KMS-11 (cell line): ENCODE measurements around the gene AIFM1.

Experiments
- H2AFZ ChIP-seq: fragments of 200-600 bp; sonication (generic); 2 replicates; pipeline ENCODE4 v1.6.1; 2016; ENCODE audit warnings: antibody characterized with exemption, mixed run types, low read depth
- H3K27ac ChIP-seq: fragments of 200-600 bp; sonication (generic); 2 replicates; pipeline ENCODE4 v1.6.1; 2016; ENCODE audit warnings: mild to moderate bottlenecking, mixed run types
- H3K27me3 ChIP-seq: fragments of 200-600 bp; sonication (generic); 2 replicates; pipeline ENCODE4 v1.6.1; 2017; ENCODE audit warnings: mild to moderate bottlenecking, low read depth, mixed run types, moderate library complexity; ENCODE audit not compliant: insufficient read depth
- H3K36me3 ChIP-seq: fragments of 200-600 bp; sonication (generic); 2 replicates; pipeline ENCODE4 v1.6.1; 2017; ENCODE audit warnings: mild to moderate bottlenecking, mixed run types; ENCODE audit not compliant: insufficient read depth
- H3K4me1 ChIP-seq: fragments of 200-600 bp; sonication (generic); 2 replicates; pipeline ENCODE4 v1.6.1; 2016; ENCODE audit warnings: mild to moderate bottlenecking, low read depth, mixed run types; ENCODE audit not compliant: poor library complexity, severe bottlenecking
- H3K4me2 ChIP-seq: fragments of 200-600 bp; sonication (generic); 2 replicates; pipeline ENCODE4 v1.7.0; 2016; ENCODE audit warnings: mild to moderate bottlenecking, mixed run types
- H3K4me3 ChIP-seq: fragments of 200-600 bp; sonication (generic); IDR thresholded peaks from 2 replicates; pipeline ENCODE4 v1.6.1; 2017; ENCODE audit warnings: low read depth, low read length, mixed read lengths; ENCODE audit not compliant: insufficient read depth
- H3K79me2 ChIP-seq: fragments of 200-600 bp; sonication (generic); 2 replicates; pipeline ENCODE4 v1.6.1; 2016; ENCODE audit warnings: low read depth, mixed run types; ENCODE audit not compliant: insufficient read depth
- H3K9ac ChIP-seq: fragments of 200-600 bp; sonication (generic); 2 replicates; pipeline ENCODE4 v1.6.1; 2016; ENCODE audit warnings: mild to moderate bottlenecking, mixed run types
- H4K20me1 ChIP-seq: fragments of 200-600 bp; sonication (generic); 2 replicates; pipeline ENCODE4 v1.6.1; 2016; ENCODE audit warnings: mild to moderate bottlenecking, mixed run types; ENCODE audit not compliant: insufficient read depth
- TF ChIP-seq, protein P1 (sequence below): fragments of 200-600 bp; sonication (generic); conservative IDR thresholded peaks from 2 replicates; pipeline ENCODE4 v1.6.1; 2017; ENCODE audit warnings: low read depth, mild to moderate bottlenecking, antibody characterized with exemption, low read length, moderate library complexity, mixed read lengths

AIFM1 gene

DNA sequence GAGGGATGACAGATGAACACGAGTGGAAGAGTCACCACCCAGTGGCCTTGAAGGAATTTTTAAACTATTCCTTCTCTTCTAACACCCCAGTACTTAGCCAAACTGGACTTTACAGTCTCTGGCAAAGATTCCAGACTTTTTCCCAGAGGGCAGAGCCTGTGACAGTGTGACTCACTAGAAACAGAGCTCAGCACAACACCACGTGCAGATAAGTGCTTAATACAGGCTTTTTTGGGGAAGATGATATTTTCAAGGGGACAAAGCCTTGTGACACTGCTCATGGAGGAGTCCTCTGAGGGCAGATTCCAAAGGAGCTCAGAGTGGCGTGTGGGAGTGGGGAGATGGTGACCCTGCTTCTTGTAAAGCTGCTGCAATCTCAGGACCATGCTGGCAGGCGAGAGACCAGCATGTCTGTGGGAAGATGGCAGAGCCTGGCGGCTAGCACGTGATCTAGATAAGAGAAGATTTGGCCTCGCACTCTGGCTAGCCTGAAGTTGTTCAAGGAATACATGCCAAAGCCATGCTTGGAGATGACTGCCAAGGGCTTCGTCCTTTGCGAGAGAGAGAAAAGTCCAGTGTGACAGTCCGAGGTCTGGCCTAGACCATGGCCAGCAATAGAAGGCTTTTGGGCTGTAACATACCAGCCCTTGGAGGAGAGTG is 8.5 kb upstream of the AIFM1 start:
- Histone ChIP-seq H3K79me2 (no peaks in the 10 kb centered on the region), H3K36me3 (no peaks in the 10 kb centered on the region), H3K9ac (peak overlapping the region; percentile 37; the same call in 1 of the 2 replicates), H3K4me2 (peak overlapping the region; percentile 52), H2AFZ (peak overlapping the region; percentile 45), H3K4me3 (no peak overlapping the region), H3K27me3 (no peaks in the 10 kb centered on the region), H3K27ac (peak overlapping the region; percentile 92), H3K4me1 (peaks cover 70% of the 10 kb centered on the region), H4K20me1 (no peaks in the 10 kb centered on the region)
- TF ChIP-seq, protein P1, sequence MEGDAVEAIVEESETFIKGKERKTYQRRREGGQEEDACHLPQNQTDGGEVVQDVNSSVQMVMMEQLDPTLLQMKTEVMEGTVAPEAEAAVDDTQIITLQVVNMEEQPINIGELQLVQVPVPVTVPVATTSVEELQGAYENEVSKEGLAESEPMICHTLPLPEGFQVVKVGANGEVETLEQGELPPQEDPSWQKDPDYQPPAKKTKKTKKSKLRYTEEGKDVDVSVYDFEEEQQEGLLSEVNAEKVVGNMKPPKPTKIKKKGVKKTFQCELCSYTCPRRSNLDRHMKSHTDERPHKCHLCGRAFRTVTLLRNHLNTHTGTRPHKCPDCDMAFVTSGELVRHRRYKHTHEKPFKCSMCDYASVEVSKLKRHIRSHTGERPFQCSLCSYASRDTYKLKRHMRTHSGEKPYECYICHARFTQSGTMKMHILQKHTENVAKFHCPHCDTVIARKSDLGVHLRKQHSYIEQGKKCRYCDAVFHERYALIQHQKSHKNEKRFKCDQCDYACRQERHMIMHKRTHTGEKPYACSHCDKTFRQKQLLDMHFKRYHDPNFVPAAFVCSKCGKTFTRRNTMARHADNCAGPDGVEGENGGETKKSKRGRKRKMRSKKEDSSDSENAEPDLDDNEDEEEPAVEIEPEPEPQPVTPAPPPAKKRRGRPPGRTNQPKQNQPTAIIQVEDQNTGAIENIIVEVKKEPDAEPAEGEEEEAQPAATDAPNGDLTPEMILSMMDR = no peak

GRCh38 chrX:130173190-130173895 is 7.7 kb upstream of the AIFM1 start:
- TF ChIP-seq, protein P1 = no peak
- Histone ChIP-seq H2AFZ (peak overlapping the region; percentile 45), H3K4me3 (no peak overlapping the region), H3K36me3 (no peaks in the 10 kb centered on the region), H3K4me1 (peaks cover 72% of the 10 kb centered on the region), H3K9ac (peak overlapping the region; percentile 37; the same call in 1 of the 2 replicates), H3K27me3 (no peaks in the 10 kb centered on the region), H3K4me2 (peak overlapping the region; percentile 52), H4K20me1 (no peaks in the 10 kb centered on the region), H3K79me2 (no peaks in the 10 kb centered on the region), H3K27ac (peak overlapping the region; percentile 92)

DNA sequence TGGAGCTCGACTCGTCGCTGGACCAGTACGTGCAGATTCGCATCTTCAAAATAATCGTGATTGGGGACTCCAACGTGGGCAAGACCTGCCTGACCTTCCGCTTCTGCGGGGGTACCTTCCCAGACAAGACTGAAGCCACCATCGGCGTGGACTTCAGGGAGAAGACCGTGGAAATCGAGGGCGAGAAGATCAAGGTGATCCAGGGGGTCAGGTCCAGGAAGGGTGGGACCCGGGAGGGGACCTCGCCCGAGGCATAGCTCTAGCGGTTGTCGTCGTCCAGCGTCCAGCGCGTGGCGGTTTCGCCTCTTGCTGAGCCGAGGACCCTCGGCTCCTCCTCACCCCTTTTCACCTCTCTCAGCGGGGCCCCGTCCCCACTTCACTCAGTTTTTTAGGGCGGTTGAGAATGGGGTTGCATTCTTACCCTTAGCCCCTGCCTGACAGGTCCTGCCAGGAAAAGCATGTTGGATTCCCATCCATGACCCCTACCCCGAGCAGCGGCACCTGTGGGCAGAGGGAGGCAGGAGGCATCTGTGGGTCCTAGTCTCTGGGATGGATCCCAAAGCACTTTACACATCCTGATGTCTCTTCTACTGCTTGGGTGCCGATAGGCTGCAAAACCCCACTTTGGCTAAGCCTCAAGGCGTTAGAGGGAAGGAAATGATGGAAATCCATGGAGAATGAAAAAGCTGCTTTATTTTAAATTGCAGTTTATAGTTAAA is 6.6 kb upstream of the AIFM1 start:
- H2AFZ ChIP-seq = no peak overlapping the region; the same call in 1 of the 2 replicates
- TF ChIP-seq, protein P1 = no peak
- H3K79me2 ChIP-seq = no peaks in the 10 kb centered on the region
- H3K27ac ChIP-seq = peak overlapping the region; percentile 92
- H3K4me2 ChIP-seq = peak overlapping the region; percentile 52; the same call in 1 of the 2 replicates
- no peaks in the 10 kb centered on the region for H3K27me3 ChIP-seq
- no peak overlapping the region for H3K4me3 ChIP-seq
- H3K4me1 ChIP-seq = peaks cover 69% of the 10 kb centered on the region
- H4K20me1 ChIP-seq = no peaks in the 10 kb centered on the region
- H3K36me3 ChIP-seq = no peaks in the 10 kb centered on the region
- H3K9ac ChIP-seq = peak overlapping the region; percentile 37; the same call in 1 of the 2 replicates

- TF ChIP-seq, protein P1 = no peak
- Histone ChIP-seq H3K27me3 (no peaks in the 10 kb centered on the region), H3K27ac (peak within 1 kb of the TSS; percentile 92), H2AFZ (peak within 1 kb of the TSS; percentile 45; the same call in 1 of the 2 replicates), H3K36me3 (no peaks in the 10 kb centered on the region), H3K4me3 (no peak within 1 kb of the TSS), H3K9ac (peak within 1 kb of the TSS; percentile 37; the same call in 1 of the 2 replicates), H3K4me1 (peaks cover 67% of the 10 kb centered on the region), H4K20me1 (no peaks in the 10 kb centered on the region), H3K4me2 (peak within 1 kb of the TSS; percentile 52), H3K79me2 (no peaks in the 10 kb centered on the region)
These were observed 5.9 kb upstream of the AIFM1 start, which contains the start of gene RAB33A for GRCh38 chrX:130171446-130172126. RAB33A (plus strand) TSS chrX:130171962; CDS start chrX:130172063, 101 bp downstream.
